Smooth muscle cell (in vitro differentiated cells): ENCODE measurements around the gene NOC3L. TPM values are rescaled to one million over a fixed set of nuclear protein-coding genes. Genes with fewer than 3 reads are reported as not detected.

Experiments
- DNase-seq: peaks from one replicate; lab custom pipeline; 2025; ENCODE audit not compliant: unreplicated experiment; lab: John Stamatoyannopoulos, UW
- H2AFZ ChIP-seq: fragments of 200-600 bp; sonication (generic); 2 replicates; pipeline ENCODE4 v1.6.0; 2016; ENCODE audit warnings: antibody characterized with exemption, low read depth, mild to moderate bottlenecking
- H3F3A ChIP-seq: fragments of 200-600 bp; sonication (generic); 2 replicates; pipeline ENCODE4 v1.6.0; 2017; ENCODE audit warnings: antibody characterized with exemption, low read depth
- H3K27ac ChIP-seq: fragments of 200-600 bp; sonication (generic); 2 replicates; pipeline ENCODE4 v1.5.1; 2016; ENCODE audit warnings: low read depth, mild to moderate bottlenecking
- H3K27me3 ChIP-seq: fragments of 200-600 bp; sonication (generic); 2 replicates; pipeline ENCODE4 v1.6.1; 2016; ENCODE audit warnings: low read depth, mild to moderate bottlenecking
- H3K36me3 ChIP-seq: fragments of 200-600 bp; sonication (generic); 2 replicates; pipeline ENCODE4 v1.5.1; 2016; ENCODE audit warnings: low read depth
- H3K4me1 ChIP-seq: fragments of 200-600 bp; sonication (generic); 2 replicates; pipeline ENCODE4 v1.5.1; 2016; ENCODE audit warnings: low read depth
- H3K4me2 ChIP-seq: fragments of 200-600 bp; sonication (generic); 2 replicates; pipeline ENCODE4 v1.6.0; 2016; ENCODE audit warnings: mild to moderate bottlenecking
- H3K4me3 ChIP-seq: fragments of 200-600 bp; sonication (generic); 2 replicates; pipeline ENCODE4 v1.5.1; 2016; ENCODE audit warnings: mild to moderate bottlenecking
- H3K79me2 ChIP-seq: fragments of 200-600 bp; sonication (generic); 2 replicates; pipeline ENCODE4 v1.6.0; 2016; ENCODE audit warnings: low read depth, mild to moderate bottlenecking
- H3K9ac ChIP-seq: fragments of 200-600 bp; sonication (generic); 2 replicates; pipeline ENCODE4 v1.6.0; 2016; ENCODE audit warnings: low read depth
- H3K9me3 ChIP-seq: fragments of 200-600 bp; sonication (generic); replicated peaks from 2 replicates; pipeline ENCODE4 v1.5.1; 2016; ENCODE audit warnings: low read depth
- H4K20me1 ChIP-seq: fragments of 200-600 bp; sonication (generic); 2 replicates; pipeline ENCODE4 v1.6.0; 2016; ENCODE audit warnings: low read depth
- WGBS: methylation state at CpG from one replicate; pipeline ENCODE4 v1.1.7; 2016; ENCODE audit warnings: low lambda C conversion rate; 5-methylcytosine and 5-hydroxymethylcytosine counted together
- polyA plus RNA-seq: library from polyadenylated mRNA; unstranded; fragments of >200 nt; fragmentation: Nextera tagmentation; extraction: Ambion mirVana; gene quantifications from 2 replicates; pipeline ENCODE4 v1.2.1, GENCODE V29; 2016
- total RNA-seq: library from RNA; depleted of rRNA; stranded (reverse); fragments of >200 nt; gene quantifications from 2 replicates; pipeline ENCODE4 v1.2.3, GENCODE V29; 2014
- TF ChIP-seq, protein P1 (sequence below): fragments of 200-600 bp; sonication (generic); IDR thresholded peaks from 2 replicates; pipeline ENCODE4 v1.5.1; 2017; ENCODE audit warnings: borderline replicate concordance, mild to moderate bottlenecking, antibody characterized with exemption; ENCODE audit not compliant: insufficient read depth, poor library complexity, severe bottlenecking

The NOC3L gene
- total and polyA plus RNA-seq, 2 experiments from 2014 or later: 8.8 to 27.3 TPM

DNA sequence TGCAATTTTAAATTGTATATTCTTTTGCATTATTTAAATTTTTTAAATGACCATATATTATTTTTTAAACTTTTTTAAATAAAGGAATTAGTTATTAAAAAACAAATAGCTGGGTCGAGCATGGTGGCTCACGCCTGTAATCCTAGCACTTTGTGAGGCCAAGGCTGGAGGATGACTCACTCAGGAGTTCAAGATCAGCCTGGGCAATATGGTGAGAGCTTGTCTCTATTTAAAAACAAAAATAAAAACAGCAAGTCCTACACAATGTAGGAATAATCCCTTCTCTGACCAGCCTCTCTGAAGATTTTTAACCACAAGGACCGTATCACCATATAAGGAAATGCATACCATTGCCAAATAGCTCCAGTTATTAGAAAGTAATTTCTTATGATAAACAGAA, 19.6 kb downstream of the NOC3L start:
- TF ChIP-seq, protein P1, sequence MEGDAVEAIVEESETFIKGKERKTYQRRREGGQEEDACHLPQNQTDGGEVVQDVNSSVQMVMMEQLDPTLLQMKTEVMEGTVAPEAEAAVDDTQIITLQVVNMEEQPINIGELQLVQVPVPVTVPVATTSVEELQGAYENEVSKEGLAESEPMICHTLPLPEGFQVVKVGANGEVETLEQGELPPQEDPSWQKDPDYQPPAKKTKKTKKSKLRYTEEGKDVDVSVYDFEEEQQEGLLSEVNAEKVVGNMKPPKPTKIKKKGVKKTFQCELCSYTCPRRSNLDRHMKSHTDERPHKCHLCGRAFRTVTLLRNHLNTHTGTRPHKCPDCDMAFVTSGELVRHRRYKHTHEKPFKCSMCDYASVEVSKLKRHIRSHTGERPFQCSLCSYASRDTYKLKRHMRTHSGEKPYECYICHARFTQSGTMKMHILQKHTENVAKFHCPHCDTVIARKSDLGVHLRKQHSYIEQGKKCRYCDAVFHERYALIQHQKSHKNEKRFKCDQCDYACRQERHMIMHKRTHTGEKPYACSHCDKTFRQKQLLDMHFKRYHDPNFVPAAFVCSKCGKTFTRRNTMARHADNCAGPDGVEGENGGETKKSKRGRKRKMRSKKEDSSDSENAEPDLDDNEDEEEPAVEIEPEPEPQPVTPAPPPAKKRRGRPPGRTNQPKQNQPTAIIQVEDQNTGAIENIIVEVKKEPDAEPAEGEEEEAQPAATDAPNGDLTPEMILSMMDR: no peak
- Histone ChIP-seq H3K4me1 (no peaks in the 10 kb centered on the region), H2AFZ (no peak overlapping the region), H3K27me3 (no peaks in the 10 kb centered on the region), H3K79me2 (no peaks in the 10 kb centered on the region), H3K9ac (no peak overlapping the region), H3K36me3 (peaks cover 33% of the 10 kb centered on the region), H3F3A (no peaks in the 10 kb centered on the region), H4K20me1 (peaks cover 4% of the 10 kb centered on the region), H3K27ac (no peak overlapping the region), H3K4me2 (no peak overlapping the region), H3K4me3 (no peak overlapping the region), H3K9me3 (no peaks in the 10 kb centered on the region)
- WGBS: 55% methylated on average over 3 of the region's 3 CpGs
- no peak for DNase-seq

GRCh38 chr10:94334857-94335256, 27.9 kb downstream of the NOC3L start:
- Histone ChIP-seq H3K27ac (no peak overlapping the region), H4K20me1 (no peaks in the 10 kb centered on the region), H3K9ac (no peak overlapping the region), H3F3A (no peaks in the 10 kb centered on the region), H3K9me3 (no peaks in the 10 kb centered on the region), H3K4me1 (no peaks in the 10 kb centered on the region), H3K79me2 (no peaks in the 10 kb centered on the region), H3K27me3 (no peaks in the 10 kb centered on the region), H3K4me3 (no peak overlapping the region), H2AFZ (no peak overlapping the region), H3K36me3 (peaks cover 37% of the 10 kb centered on the region), H3K4me2 (no peak overlapping the region)
- WGBS: 100% methylated on average over 3 of the region's 3 CpGs
- no peak for DNase-seq
- TF ChIP-seq, protein P1: no peak

DNA sequence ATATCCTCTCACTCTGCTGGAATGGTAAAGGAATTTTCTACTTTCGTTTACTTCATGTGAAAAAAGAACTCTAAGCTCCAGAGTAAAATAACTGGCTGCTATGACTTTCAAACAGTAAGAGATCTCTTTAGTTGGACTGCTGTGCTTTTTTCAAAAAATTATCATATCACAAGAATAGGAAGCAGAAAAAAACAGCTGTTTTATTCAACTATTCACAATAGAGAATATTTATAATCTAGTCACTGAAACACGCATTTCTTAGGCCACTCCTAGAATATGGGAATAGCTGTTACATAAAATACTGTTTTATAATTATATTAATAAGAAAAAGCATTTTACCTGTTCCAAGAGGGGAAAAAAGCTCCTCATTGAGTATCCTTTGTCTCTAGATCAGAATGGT, 29.7 kb downstream of the NOC3L start:
- WGBS: 95% methylated on average over 2 of the region's 2 CpGs

GRCh38 chr10:94328613-94329012, 34.1 kb downstream of the NOC3L start:
- no peaks in the 10 kb centered on the region for H3K4me1 ChIP-seq
- no peak overlapping the region for H2AFZ ChIP-seq
- H3K9me3 ChIP-seq: no peaks in the 10 kb centered on the region
- H3K4me2 ChIP-seq: no peak overlapping the region
- H3K36me3 ChIP-seq: peaks cover 12% of the 10 kb centered on the region
- no peaks in the 10 kb centered on the region for H3K27me3 ChIP-seq
- H3F3A ChIP-seq: no peaks in the 10 kb centered on the region
- H4K20me1 ChIP-seq: no peaks in the 10 kb centered on the region
- no peaks in the 10 kb centered on the region for H3K79me2 ChIP-seq
- H3K4me3 ChIP-seq: no peak overlapping the region
- no peak for DNase-seq
- 100% methylated on average over 3 of the region's 3 CpGs for WGBS
- no peak overlapping the region for H3K27ac ChIP-seq
- TF ChIP-seq, protein P1: no peak
- H3K9ac ChIP-seq: no peak overlapping the region

More for the DNA sequence above, 29.7 kb downstream of the NOC3L start:
- H3K36me3 ChIP-seq: peaks cover 19% of the 10 kb centered on the region
- TF ChIP-seq, protein P1: no peak
- no peak overlapping the region for H2AFZ ChIP-seq
- no peak overlapping the region for H3K4me3 ChIP-seq
- no peaks in the 10 kb centered on the region for H3K9me3 ChIP-seq
- H3K79me2 ChIP-seq: no peaks in the 10 kb centered on the region
- no peak for DNase-seq
- H3K4me2 ChIP-seq: no peak overlapping the region
- H3K9ac ChIP-seq: no peak overlapping the region
- H3F3A ChIP-seq: no peaks in the 10 kb centered on the region
- H3K27ac ChIP-seq: no peak overlapping the region
- no peaks in the 10 kb centered on the region for H3K27me3 ChIP-seq
- H4K20me1 ChIP-seq: no peaks in the 10 kb centered on the region
- no peaks in the 10 kb centered on the region for H3K4me1 ChIP-seq
